ENCODE results near the gene CCL20.
A peak's percentile ranks its signal among the peaks of the same experiment; 100 is the strongest.

Gene CCL20

GRCh38 chr2:227799202-227799601 is 14.4 kb upstream of the CCL20 start:
- DNase-seq (ENCODE audit: insufficient read length, low spot score) = no peak
- no peak for FAIRE-seq

- no peak for FAIRE-seq
- no peak for DNase-seq (ENCODE audit: insufficient read length, low spot score)
Observed at GRCh38 chr2:227802882-227803281, 10.8 kb upstream of the CCL20 start.

GRCh38 chr2:227804975-227805374 is 8.7 kb upstream of the CCL20 start:
- DNase-seq (ENCODE audit: insufficient read length, low spot score) (peak; percentile 14), FAIRE-seq (no peak)

GRCh38 chr2:227805578-227805977 is 8.1 kb upstream of the CCL20 start:
- no peak for FAIRE-seq
- no peak for DNase-seq (ENCODE audit: insufficient read length, low spot score)

GRCh38 chr2:227808936-227809335 is 4.7 kb upstream of the CCL20 start:
- DNase-seq (ENCODE audit: insufficient read length, low spot score) = no peak
- FAIRE-seq = no peak

GRCh38 chr2:227812001-227812400 is 1.6 kb upstream of the CCL20 start:
- DNase-seq (ENCODE audit: insufficient read length, low spot score) = no peak
- no peak for FAIRE-seq

- no peak for DNase-seq (ENCODE audit: insufficient read length, low spot score)
- no peak for FAIRE-seq
Observed at GRCh38 chr2:227813229-227813561, 447 bp upstream of the CCL20 start.

- no peak for DNase-seq (ENCODE audit: insufficient read length, low spot score)
- no peak for FAIRE-seq
Observed at GRCh38 chr2:227815066-227815465, 1.4 kb downstream of the CCL20 start.

- DNase-seq (ENCODE audit: insufficient read length, low spot score) = no peak
- FAIRE-seq = no peak
Observed at GRCh38 chr2:227816507-227817294, 3.1 kb downstream of the CCL20 start.

- DNase-seq (ENCODE audit: insufficient read length, low spot score) (no peak), FAIRE-seq (no peak)
Observed at GRCh38 chr2:227817336-227817735, 3.7 kb downstream of the CCL20 start.

- DNase-seq (ENCODE audit: insufficient read length, low spot score) (peak; percentile 78), FAIRE-seq (peak; percentile 96)
Observed at GRCh38 chr2:227817850-227818674, 4.4 kb downstream of the CCL20 start.

- FAIRE-seq = peak; percentile 16
- peak; percentile 9 for DNase-seq (ENCODE audit: insufficient read length, low spot score)
Observed at GRCh38 chr2:227818675-227819397, 5.2 kb downstream of the CCL20 start.

- DNase-seq (ENCODE audit: insufficient read length, low spot score) = no peak
- no peak for FAIRE-seq
Observed at GRCh38 chr2:227819398-227819697, 5.7 kb downstream of the CCL20 start.

- FAIRE-seq = no peak
- DNase-seq (ENCODE audit: insufficient read length, low spot score) = no peak
Observed at GRCh38 chr2:227821043-227821942, 7.7 kb downstream of the CCL20 start.

- DNase-seq (ENCODE audit: insufficient read length, low spot score) = no peak
- peak; percentile 38 for FAIRE-seq
Observed at GRCh38 chr2:227822416-227823003, 8.9 kb downstream of the CCL20 start.

- FAIRE-seq = no peak
- DNase-seq (ENCODE audit: insufficient read length, low spot score) = no peak
Observed at GRCh38 chr2:227823922-227824321, 10.3 kb downstream of the CCL20 start.

GRCh38 chr2:227824711-227825110 is 11.1 kb downstream of the CCL20 start:
- DNase-seq (ENCODE audit: insufficient read length, low spot score) = no peak
- FAIRE-seq = no peak

GRCh38 chr2:227826019-227826521 is 12.4 kb downstream of the CCL20 start:
- FAIRE-seq (no peak), DNase-seq (ENCODE audit: insufficient read length, low spot score) (no peak)

- FAIRE-seq = no peak
Observed at GRCh38 chr2:227826563-227826962, 12.9 kb downstream of the CCL20 start.

GRCh38 chr2:227827143-227827542 is 13.5 kb downstream of the CCL20 start:
- no peak for DNase-seq (ENCODE audit: insufficient read length, low spot score)
- peak; percentile 20 for FAIRE-seq

More at GRCh38 chr2:227826563-227826962, 12.9 kb downstream of the CCL20 start:
- no peak for DNase-seq (ENCODE audit: insufficient read length, low spot score)
